ENCODE data around the gene SNX12. TPM values are rescaled to one million over a fixed set of nuclear protein-coding genes. Genes with fewer than 3 reads are reported as not detected.

SNX12 gene
- total and polyA plus RNA-seq, 4 donors: 22.7 to 67.7 (median 38.5) TPM

DNA sequence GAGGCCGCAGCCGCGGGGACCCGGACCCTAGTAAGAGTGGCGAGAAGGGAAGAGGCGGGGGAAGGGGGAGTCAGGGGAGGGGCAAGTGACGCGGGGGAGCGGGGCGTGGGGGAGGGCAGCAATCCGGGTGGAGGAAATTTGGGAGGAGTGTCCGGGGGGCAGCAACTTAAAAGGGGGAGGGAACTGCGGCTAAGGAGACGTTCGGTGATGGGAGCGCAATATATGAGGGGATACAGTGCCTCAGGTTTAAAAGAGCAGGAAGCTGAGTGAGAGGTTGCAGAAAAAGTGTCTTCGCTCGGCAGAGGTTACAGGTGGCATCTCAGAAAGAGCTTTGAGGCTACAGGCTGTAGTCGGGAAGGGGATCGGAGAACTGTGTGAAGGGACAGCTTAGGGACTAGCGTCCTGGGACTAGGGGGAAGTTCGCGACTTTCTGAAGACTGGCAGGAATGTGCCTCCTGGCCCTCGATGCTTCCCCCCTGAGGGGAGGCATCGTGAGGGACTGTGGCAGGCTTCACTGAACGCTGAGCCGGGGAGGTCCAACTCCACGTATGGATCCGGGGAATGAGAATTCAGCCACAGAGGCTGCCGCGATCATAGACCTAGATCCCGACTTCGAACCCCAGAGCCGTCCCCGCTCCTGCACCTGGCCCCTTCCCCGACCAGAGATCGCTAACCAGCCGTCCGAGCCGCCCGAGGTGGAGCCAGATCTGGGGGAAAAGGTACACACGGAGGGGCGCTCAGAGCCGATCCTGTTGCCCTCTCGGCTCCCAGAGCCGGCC is 28.0 kb upstream of the SNX12 start:
- WGBS, 2 donors: 0 to 18% methylated on average over 35 to 46 of the region's 46 CpGs
- peak overlapping the region; percentile 58 for H3K4me3 ChIP-seq
- H3K36me3 ChIP-seq (ENCODE audit: control insufficient read depth in 4 of 4, insufficient read depth in 4 of 4, low read length in 4 of 4): no peaks in the 10 kb centered on the region
- no peaks in the 10 kb centered on the region for H3K27me3 ChIP-seq (ENCODE audit: control insufficient read depth in 3 of 3, insufficient read depth in 3 of 3, low read length in 2 of 3)
- peaks cover 0 to 23% (median 0%) of the 10 kb centered on the region in 5 donors for H3K4me1 ChIP-seq (ENCODE audit: control insufficient read depth in 5 of 5, insufficient read depth in 5 of 5, low read length in 5 of 5)
- no peak for TF ChIP-seq CTCF (IDR thresholded peaks at IDR 0.05; ENCODE audit: control extremely low read depth, extremely low read depth)
- peaks cover 0 to 2% (median 0%) of the 10 kb centered on the region in 4 donors for H3K9me3 ChIP-seq (ENCODE audit: control insufficient read depth in 4 of 4, insufficient read depth in 3 of 4, low read length in 3 of 4)
- DNase-seq (peak; percentile 19 to 83 (median 76)), ATAC-seq (ENCODE audit: insufficient read depth, low FRiP score) (peak; percentile 49)
- H3K9ac ChIP-seq (ENCODE audit: insufficient read depth in 1 of 2, low read length in 2 of 2): peak overlapping the region in 1 of 2 donors; percentile 92
- peak overlapping the region; percentile 59 to 81 for H3K27ac ChIP-seq (ENCODE audit: low read depth in 1 of 2, low read length in 1 of 2)

GRCh38 chrX:71095555-71095980 is 27.4 kb upstream of the SNX12 start, which contains the start of gene FOXO4:
Gene FOXO4, plus strand, starts transcription at chrX:71095851. Its CDS starts 678 bp downstream, at chrX:71096529.
- Histone ChIP-seq H3K36me3 (ENCODE audit: control insufficient read depth in 4 of 4, insufficient read depth in 4 of 4, low read length in 4 of 4) (no peaks in the 10 kb centered on the region), H3K4me3 (peak within 1 kb of the TSS; percentile 58), H3K9ac (ENCODE audit: insufficient read depth in 1 of 2, low read length in 2 of 2) (peak within 1 kb of the TSS in 1 of 2 donors; percentile 92), H3K27me3 (ENCODE audit: control insufficient read depth in 3 of 3, insufficient read depth in 3 of 3, low read length in 2 of 3) (no peaks in the 10 kb centered on the region), H3K9me3 (ENCODE audit: control insufficient read depth in 4 of 4, insufficient read depth in 3 of 4, low read length in 3 of 4) (peaks cover 0 to 2% (median 0%) of the 10 kb centered on the region in 4 donors), H3K27ac (ENCODE audit: low read depth in 1 of 2, low read length in 1 of 2) (peak within 1 kb of the TSS; percentile 59 to 81), H3K4me1 (ENCODE audit: control insufficient read depth in 5 of 5, insufficient read depth in 5 of 5, low read length in 5 of 5) (peaks cover 0 to 23% (median 0%) of the 10 kb centered on the region in 5 donors)
- DNase-seq (peak; percentile 93 to 94 (median 93)), ATAC-seq (ENCODE audit: insufficient read depth, low FRiP score) (peak; percentile 84)
- WGBS, 2 donors: 1 to 10% methylated on average over 29 of the region's 29 CpGs
- no peak for TF ChIP-seq CTCF (IDR thresholded peaks at IDR 0.05; ENCODE audit: control extremely low read depth, extremely low read depth)

GRCh38 chrX:71095033-71095432 is 26.9 kb upstream of the SNX12 start:
- H3K27ac ChIP-seq (ENCODE audit: low read depth in 1 of 2, low read length in 1 of 2): no peak overlapping the region
- 26 to 41% methylated on average over 6 of the region's 6 CpGs for whole genome bisulfite sequencing, 2 donors
- no peaks in the 10 kb centered on the region for H3K27me3 ChIP-seq (ENCODE audit: control insufficient read depth in 3 of 3, insufficient read depth in 3 of 3, low read length in 2 of 3)

More at GRCh38 chrX:71095033-71095432, 26.9 kb upstream of the SNX12 start:
- ATAC-seq (ENCODE audit: insufficient read depth, low FRiP score) (no peak), DNase-seq (no peak)
- no peak overlapping the region for H3K9ac ChIP-seq (ENCODE audit: insufficient read depth in 1 of 2, low read length in 2 of 2)
- no peak for TF ChIP-seq CTCF (IDR thresholded peaks at IDR 0.05; ENCODE audit: control extremely low read depth, extremely low read depth)
- no peak overlapping the region for H3K4me3 ChIP-seq
- no peaks in the 10 kb centered on the region for H3K36me3 ChIP-seq (ENCODE audit: control insufficient read depth in 4 of 4, insufficient read depth in 4 of 4, low read length in 4 of 4)
- no peaks in the 10 kb centered on the region for H3K9me3 ChIP-seq (ENCODE audit: control insufficient read depth in 4 of 4, insufficient read depth in 3 of 4, low read length in 3 of 4)
- peaks cover 0 to 23% (median 0%) of the 10 kb centered on the region in 5 donors for H3K4me1 ChIP-seq (ENCODE audit: control insufficient read depth in 5 of 5, insufficient read depth in 5 of 5, low read length in 5 of 5)
